ENCODE results near the gene VSIG8. TPM values are rescaled to one million over a fixed set of nuclear protein-coding genes. Genes with fewer than 3 reads are reported as not detected.

The VSIG8 gene
- total RNA-seq, 1 experiment from 2014 or later = not detected

DNA sequence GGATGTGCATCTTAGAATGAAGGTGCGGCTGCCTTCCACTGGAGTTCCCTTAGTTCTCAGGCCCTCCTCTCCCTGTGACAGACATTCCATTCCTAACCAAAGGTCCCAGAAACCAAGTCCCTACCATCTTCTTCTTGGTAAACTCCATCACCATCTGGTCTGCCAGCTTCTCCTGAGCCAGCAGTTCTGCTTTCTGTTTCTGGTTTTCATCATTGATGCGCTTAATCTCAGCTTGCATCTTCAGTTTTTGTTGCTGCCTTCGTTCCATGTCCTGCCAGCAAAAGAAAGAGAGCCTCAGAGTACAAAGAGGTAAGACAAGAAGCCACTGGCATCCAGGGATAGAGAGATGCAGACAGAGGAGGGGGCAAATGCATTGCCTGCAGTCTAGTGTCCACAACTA lies 18.0 kb upstream of the VSIG8 start:
- no peaks in the 10 kb centered on the region for H3K4me1 Mint-ChIP-seq
- H3K27me3 Mint-ChIP-seq (ENCODE audit: low read depth) = no peaks in the 10 kb centered on the region
- H3K27ac Mint-ChIP-seq = no peak overlapping the region
- ChIA-PET CTCF (interaction anchor here (1.1 to 1.4 kb wide), 2 partner anchors 76 to 90 kb away, joined by 3 read pairs; no protein-coding TSS in a partner anchor), POLR2A (no interaction called here)
- DNase-seq (ENCODE audit: low spot score) (no peak), ATAC-seq (no peak)
- H3K4me3 Mint-ChIP-seq = no peak overlapping the region
- TF ChIP-seq ZNF396 (CRISPR knock-in tag; IDR thresholded peaks at IDR 0.05; ENCODE audit: borderline replicate concordance) (no peak), IRF2 (CRISPR knock-in tag; IDR thresholded peaks at IDR 0.05; ENCODE audit: borderline replicate concordance, low read depth) (no peak), ZNF219 (CRISPR knock-in tag; IDR thresholded peaks at IDR 0.05; ENCODE audit: borderline replicate concordance) (no peak), GABPB1 (CRISPR knock-in tag; IDR thresholded peaks at IDR 0.05) (no peak), FOXJ3 (CRISPR knock-in tag; IDR thresholded peaks at IDR 0.05; ENCODE audit: borderline replicate concordance) (no peak), MXD4 (CRISPR knock-in tag; IDR thresholded peaks at IDR 0.05; ENCODE audit: borderline replicate concordance) (no peak), NFATC4 (CRISPR knock-in tag; IDR thresholded peaks at IDR 0.05) (no peak), ZNF263 (CRISPR knock-in tag; IDR thresholded peaks at IDR 0.05; ENCODE audit: low read depth) (no peak), JAZF1 (CRISPR knock-in tag; IDR thresholded peaks at IDR 0.05) (no peak), ZNF232 (CRISPR knock-in tag; IDR thresholded peaks at IDR 0.05) (no peak)
- TF ChIP-seq, protein P1, sequence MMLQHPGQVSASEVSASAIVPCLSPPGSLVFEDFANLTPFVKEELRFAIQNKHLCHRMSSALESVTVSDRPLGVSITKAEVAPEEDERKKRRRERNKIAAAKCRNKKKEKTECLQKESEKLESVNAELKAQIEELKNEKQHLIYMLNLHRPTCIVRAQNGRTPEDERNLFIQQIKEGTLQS (CRISPR knock-in tag; conservative IDR thresholded peaks at IDR 0.05) = no peak
- TF ChIP-seq, protein P2, sequence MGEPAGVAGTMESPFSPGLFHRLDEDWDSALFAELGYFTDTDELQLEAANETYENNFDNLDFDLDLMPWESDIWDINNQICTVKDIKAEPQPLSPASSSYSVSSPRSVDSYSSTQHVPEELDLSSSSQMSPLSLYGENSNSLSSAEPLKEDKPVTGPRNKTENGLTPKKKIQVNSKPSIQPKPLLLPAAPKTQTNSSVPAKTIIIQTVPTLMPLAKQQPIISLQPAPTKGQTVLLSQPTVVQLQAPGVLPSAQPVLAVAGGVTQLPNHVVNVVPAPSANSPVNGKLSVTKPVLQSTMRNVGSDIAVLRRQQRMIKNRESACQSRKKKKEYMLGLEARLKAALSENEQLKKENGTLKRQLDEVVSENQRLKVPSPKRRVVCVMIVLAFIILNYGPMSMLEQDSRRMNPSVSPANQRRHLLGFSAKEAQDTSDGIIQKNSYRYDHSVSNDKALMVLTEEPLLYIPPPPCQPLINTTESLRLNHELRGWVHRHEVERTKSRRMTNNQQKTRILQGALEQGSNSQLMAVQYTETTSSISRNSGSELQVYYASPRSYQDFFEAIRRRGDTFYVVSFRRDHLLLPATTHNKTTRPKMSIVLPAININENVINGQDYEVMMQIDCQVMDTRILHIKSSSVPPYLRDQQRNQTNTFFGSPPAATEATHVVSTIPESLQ (CRISPR knock-in tag; IDR thresholded peaks at IDR 0.05) = no peak
- TF ChIP-seq, protein P3, sequence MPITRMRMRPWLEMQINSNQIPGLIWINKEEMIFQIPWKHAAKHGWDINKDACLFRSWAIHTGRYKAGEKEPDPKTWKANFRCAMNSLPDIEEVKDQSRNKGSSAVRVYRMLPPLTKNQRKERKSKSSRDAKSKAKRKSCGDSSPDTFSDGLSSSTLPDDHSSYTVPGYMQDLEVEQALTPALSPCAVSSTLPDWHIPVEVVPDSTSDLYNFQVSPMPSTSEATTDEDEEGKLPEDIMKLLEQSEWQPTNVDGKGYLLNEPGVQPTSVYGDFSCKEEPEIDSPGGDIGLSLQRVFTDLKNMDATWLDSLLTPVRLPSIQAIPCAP (CRISPR knock-in tag; IDR thresholded peaks at IDR 0.05) = no peak
- TF ChIP-seq, protein P4, sequence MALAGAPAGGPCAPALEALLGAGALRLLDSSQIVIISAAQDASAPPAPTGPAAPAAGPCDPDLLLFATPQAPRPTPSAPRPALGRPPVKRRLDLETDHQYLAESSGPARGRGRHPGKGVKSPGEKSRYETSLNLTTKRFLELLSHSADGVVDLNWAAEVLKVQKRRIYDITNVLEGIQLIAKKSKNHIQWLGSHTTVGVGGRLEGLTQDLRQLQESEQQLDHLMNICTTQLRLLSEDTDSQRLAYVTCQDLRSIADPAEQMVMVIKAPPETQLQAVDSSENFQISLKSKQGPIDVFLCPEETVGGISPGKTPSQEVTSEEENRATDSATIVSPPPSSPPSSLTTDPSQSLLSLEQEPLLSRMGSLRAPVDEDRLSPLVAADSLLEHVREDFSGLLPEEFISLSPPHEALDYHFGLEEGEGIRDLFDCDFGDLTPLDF (CRISPR knock-in tag; IDR thresholded peaks at IDR 0.05) = no peak
- TF ChIP-seq, protein P5, sequence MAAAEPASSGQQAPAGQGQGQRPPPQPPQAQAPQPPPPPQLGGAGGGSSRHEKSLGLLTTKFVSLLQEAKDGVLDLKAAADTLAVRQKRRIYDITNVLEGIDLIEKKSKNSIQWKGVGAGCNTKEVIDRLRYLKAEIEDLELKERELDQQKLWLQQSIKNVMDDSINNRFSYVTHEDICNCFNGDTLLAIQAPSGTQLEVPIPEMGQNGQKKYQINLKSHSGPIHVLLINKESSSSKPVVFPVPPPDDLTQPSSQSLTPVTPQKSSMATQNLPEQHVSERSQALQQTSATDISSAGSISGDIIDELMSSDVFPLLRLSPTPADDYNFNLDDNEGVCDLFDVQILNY (CRISPR knock-in tag; IDR thresholded peaks at IDR 0.05) = no peak
- no peaks in the 10 kb centered on the region for H3K9me3 Mint-ChIP-seq
- H3K36me3 Mint-ChIP-seq = no peaks in the 10 kb centered on the region

DNA sequence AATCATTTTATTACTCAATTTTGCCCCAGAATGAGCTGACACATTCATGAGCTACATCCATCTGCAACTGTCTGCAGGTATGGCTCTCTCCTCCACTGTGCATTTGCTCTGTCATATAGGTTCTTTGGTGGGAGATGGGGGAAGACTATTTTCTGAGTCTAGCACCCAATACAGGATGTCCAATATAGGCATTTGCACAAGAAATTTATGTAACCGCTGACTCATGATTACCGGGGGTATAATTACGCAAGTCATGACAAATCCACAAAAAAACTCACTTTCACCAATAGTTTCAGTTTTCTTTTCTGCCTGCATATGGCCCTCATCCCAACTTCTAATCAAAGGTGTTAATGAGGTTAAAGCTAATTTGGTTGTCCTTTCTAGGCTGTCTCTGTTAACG lies 17.5 kb upstream of the VSIG8 start:
- CTCF ChIA-PET = interaction anchor here (1.1 kb wide), 1 partner anchor 90 kb away, joined by 3 read pairs; no protein-coding TSS in a partner anchor
- H3K4me1 Mint-ChIP-seq = no peaks in the 10 kb centered on the region
- H3K4me3 Mint-ChIP-seq = no peak overlapping the region
- no peak for DNase-seq (ENCODE audit: low spot score)
- H3K9me3 Mint-ChIP-seq = no peaks in the 10 kb centered on the region
- H3K27me3 Mint-ChIP-seq (ENCODE audit: low read depth) = peaks cover 1% of the 10 kb centered on the region; the same call in 1 of the 2 replicates
- ATAC-seq = no peak
- H3K36me3 Mint-ChIP-seq = no peaks in the 10 kb centered on the region
- POLR2A ChIA-PET = no interaction called here
- H3K27ac Mint-ChIP-seq = no peak overlapping the region
- TF ChIP-seq NR3C1 (CRISPR knock-in tag; conservative IDR thresholded peaks at IDR 0.05; ENCODE audit: low read depth) (no peak), GRHL2 (CRISPR knock-in tag; IDR thresholded peaks at IDR 0.05; ENCODE audit: insufficient replicate concordance, severe bottlenecking) (no peak), SOX15 (CRISPR knock-in tag; IDR thresholded peaks at IDR 0.05) (no peak), CREB1 (CRISPR knock-in tag; IDR thresholded peaks at IDR 0.05) (no peak)
